D721Med (cell line): Measurements from ENCODE around the gene LAX1.
"Not testable (repeated sequence)": the region's sequence is repeated elsewhere in the genome, so short reads cannot be mapped to it uniquely, and the experiment has no call there.

ENCODE experiments used
- DNase-seq: peaks from one replicate; pipeline ENCODE4 v3.0.0; 2011; ENCODE audit warnings: low spot score; ENCODE audit not compliant: insufficient read length
- FAIRE-seq: peaks from 2 replicates; lab custom pipeline; 2011; peaks lifted over from hg19 to GRCh38; lab: Jason Lieb, UNC
- CTCF ChIP-seq: IDR thresholded peaks from 2 replicates; pipeline ENCODE4 v1.5.1; 2012; ENCODE audit warnings: mild to moderate bottlenecking, control low read depth; ENCODE audit not compliant: insufficient read depth; ENCODE audit errors: missing control alignments

LAX1 gene

GRCh38 chr1:203742436-203742835 lies 22.5 kb upstream of the LAX1 start:
- no peak for DNase-seq
- no peak for TF ChIP-seq CTCF
- no peak for FAIRE-seq

GRCh38 chr1:203743091-203743571 lies 21.9 kb upstream of the LAX1 start:
- no peak for TF ChIP-seq CTCF
- DNase-seq (no peak), FAIRE-seq (no peak)

- TF ChIP-seq CTCF: no peak
- FAIRE-seq (no peak), DNase-seq (no peak)
Observed at GRCh38 chr1:203744075-203744972, 20.7 kb upstream of the LAX1 start.

- no peak for TF ChIP-seq CTCF
- no peak for FAIRE-seq
- no peak for DNase-seq
Observed at GRCh38 chr1:203746281-203746680, 18.7 kb upstream of the LAX1 start.

- DNase-seq (no peak), FAIRE-seq (no peak)
- TF ChIP-seq CTCF: no peak
Observed at GRCh38 chr1:203751051-203751450, 13.9 kb upstream of the LAX1 start.

GRCh38 chr1:203751618-203752361 lies 13.2 kb upstream of the LAX1 start:
- not testable (repeated sequence) for FAIRE-seq, DNase-seq

GRCh38 chr1:203754455-203754864 lies 10.5 kb upstream of the LAX1 start:
- FAIRE-seq (no peak), DNase-seq (no peak)

More at GRCh38 chr1:203754455-203754864, 10.5 kb upstream of the LAX1 start:
- no peak for TF ChIP-seq CTCF
